HEK293T (cell line): ENCODE data around the gene CX3CL1.

Source experiments
- CTCF ChIA-PET: fragments of 350-600 bp; formaldehyde crosslinking; extraction: SDS; loops from one replicate; lab custom pipeline; 2021; ENCODE audit warnings: antibody characterized with exemption, inconsistent platforms; lab: Yijun Ruan, JAX
- POLR2A ChIA-PET: fragments of 350-600 bp; formaldehyde crosslinking; extraction: SDS; loops from one replicate; lab custom pipeline; 2020; ENCODE audit warnings: antibody characterized with exemption, inconsistent platforms; lab: Yijun Ruan, JAX
- DNase-seq: peaks from one replicate; pipeline ENCODE4 v3.0.0; 2012; ENCODE audit warnings: mixed read lengths; ENCODE audit errors: extremely low spot score
- ARNT ChIP-seq: fragments of 450-650 bp; IDR thresholded peaks from 2 replicates; pipeline ENCODE4 v1.6.1; 2017; ENCODE audit warnings: mild to moderate bottlenecking
- BHLHE40 ChIP-seq: fragments of 450-650 bp; IDR thresholded peaks from 2 replicates; pipeline ENCODE4 v1.6.1; 2016; ENCODE audit warnings: mild to moderate bottlenecking, moderate library complexity, borderline replicate concordance
- CTBP1 ChIP-seq: fragments of 450-650 bp; IDR thresholded peaks from 2 replicates; pipeline ENCODE4 v1.6.1; 2016; ENCODE audit warnings: borderline replicate concordance
- ELF4 ChIP-seq: fragments of 450-650 bp; IDR thresholded peaks from 2 replicates; pipeline ENCODE4 v1.6.1; 2017; ENCODE audit warnings: antibody characterized with exemption
- FOXA1 ChIP-seq: fragments of 450-650 bp; IDR thresholded peaks from 2 replicates; pipeline ENCODE4 v1.6.1; 2016; ENCODE audit warnings: mild to moderate bottlenecking
- FOXK2 ChIP-seq: fragments of 450-650 bp; IDR thresholded peaks from 2 replicates; pipeline ENCODE4 v1.6.1; 2016; ENCODE audit warnings: mild to moderate bottlenecking
- FOXM1 ChIP-seq: fragments of 450-650 bp; IDR thresholded peaks from 2 replicates; pipeline ENCODE4 v1.6.1; 2017; ENCODE audit warnings: mild to moderate bottlenecking, borderline replicate concordance
- HDGF ChIP-seq: fragments of 450-650 bp; IDR thresholded peaks from 2 replicates; pipeline ENCODE4 v1.6.1; 2017; ENCODE audit warnings: antibody characterized with exemption, borderline replicate concordance
- L3MBTL2 ChIP-seq: fragments of 450-650 bp; conservative IDR thresholded peaks from 2 replicates; pipeline ENCODE4 v1.6.1; 2016; ENCODE audit warnings: mild to moderate bottlenecking
- LEF1 ChIP-seq: fragments of 450-650 bp; IDR thresholded peaks from 2 replicates; pipeline ENCODE4 v1.6.1; 2017; ENCODE audit warnings: mild to moderate bottlenecking, borderline replicate concordance
- NFRKB ChIP-seq: fragments of 450-650 bp; IDR thresholded peaks from 2 replicates; pipeline ENCODE4 v1.6.1; 2016; ENCODE audit warnings: mild to moderate bottlenecking, moderate library complexity
- SP1 ChIP-seq: fragments of 450-650 bp; IDR thresholded peaks from 2 replicates; pipeline ENCODE4 v1.6.1; 2017
- SUZ12 ChIP-seq: fragments of 450-650 bp; IDR thresholded peaks from 2 replicates; pipeline ENCODE4 v1.6.1; 2016; ENCODE audit warnings: mild to moderate bottlenecking
- TARDBP ChIP-seq: fragments of 450-650 bp; IDR thresholded peaks from 2 replicates; pipeline ENCODE4 v1.6.1; 2016
- ZNF384 ChIP-seq: fragments of 450-650 bp; IDR thresholded peaks from 2 replicates; pipeline ENCODE4 v1.6.1; 2016
- TF ChIP-seq, protein P1 (sequence below): fragments of 450-650 bp; IDR thresholded peaks from 2 replicates; pipeline ENCODE4 v1.6.1; 2016

CX3CL1 gene

DNA sequence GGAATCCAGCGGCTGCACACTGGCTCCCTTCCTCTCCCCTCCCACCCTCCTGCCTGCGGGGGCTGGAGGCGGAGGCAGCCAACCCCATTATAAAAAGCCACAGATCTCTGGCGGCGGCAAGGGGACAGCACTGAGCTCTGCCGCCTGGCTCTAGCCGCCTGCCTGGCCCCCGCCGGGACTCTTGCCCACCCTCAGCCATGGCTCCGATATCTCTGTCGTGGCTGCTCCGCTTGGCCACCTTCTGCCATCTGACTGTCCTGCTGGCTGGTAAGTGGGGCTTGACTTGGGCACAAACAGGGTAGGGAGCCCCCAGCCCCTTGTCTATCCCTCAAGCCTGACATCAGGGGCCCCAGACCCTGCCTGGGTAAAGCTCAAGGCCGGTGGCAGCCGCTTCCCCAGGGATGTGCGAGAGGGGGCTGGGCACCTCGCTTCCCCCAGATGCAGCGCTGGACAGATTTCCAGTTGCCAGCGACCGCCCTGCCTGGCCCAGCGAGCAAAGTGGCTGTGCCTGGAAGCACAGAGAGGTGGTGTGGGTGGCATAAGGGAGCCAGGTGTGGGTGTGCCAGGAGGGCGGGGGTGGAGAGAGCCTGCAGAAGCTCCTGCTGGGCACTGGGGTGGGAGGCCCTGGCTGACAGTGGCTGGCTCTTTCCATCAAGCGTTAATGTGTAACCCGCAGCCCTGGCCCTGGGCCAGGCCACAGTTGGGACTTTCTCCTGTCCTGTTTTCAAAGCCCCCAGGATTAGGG, at the start of gene CX3CL1:
CX3CL1 (plus strand) TSS at position 119 of the 745 bp plus-strand sequence; CDS start at position 198, 79 bp downstream.
- DNase-seq: no peak
- CTCF ChIA-PET: no interaction called here
- TF ChIP-seq FOXM1 (no peak), SP1 (no peak), NFRKB (no peak)
- POLR2A ChIA-PET: no interaction called here

GRCh38 chr16:57324749-57325148, 47.5 kb upstream of the CX3CL1 start:
- DNase-seq: no peak
- no peak for TF ChIP-seq FOXK2
- no peak for TF ChIP-seq SP1
- no peak for TF ChIP-seq ELF4
- TF ChIP-seq, protein P1, sequence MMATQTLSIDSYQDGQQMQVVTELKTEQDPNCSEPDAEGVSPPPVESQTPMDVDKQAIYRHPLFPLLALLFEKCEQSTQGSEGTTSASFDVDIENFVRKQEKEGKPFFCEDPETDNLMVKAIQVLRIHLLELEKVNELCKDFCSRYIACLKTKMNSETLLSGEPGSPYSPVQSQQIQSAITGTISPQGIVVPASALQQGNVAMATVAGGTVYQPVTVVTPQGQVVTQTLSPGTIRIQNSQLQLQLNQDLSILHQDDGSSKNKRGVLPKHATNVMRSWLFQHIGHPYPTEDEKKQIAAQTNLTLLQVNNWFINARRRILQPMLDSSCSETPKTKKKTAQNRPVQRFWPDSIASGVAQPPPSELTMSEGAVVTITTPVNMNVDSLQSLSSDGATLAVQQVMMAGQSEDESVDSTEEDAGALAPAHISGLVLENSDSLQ: no peak
- no peak for TF ChIP-seq FOXA1
- TF ChIP-seq L3MBTL2: no peak
- TF ChIP-seq CTBP1: no peak
- no peak for TF ChIP-seq TARDBP
- no peak for TF ChIP-seq SUZ12
- no peak for TF ChIP-seq ZNF384
- no peak for TF ChIP-seq BHLHE40
- no peak for TF ChIP-seq HDGF
- no peak for TF ChIP-seq FOXM1
- TF ChIP-seq NFRKB: no peak
- TF ChIP-seq ARNT: no peak
- TF ChIP-seq LEF1: no peak
- CTCF ChIA-PET: no interaction called here
- POLR2A ChIA-PET: no interaction called here

DNA sequence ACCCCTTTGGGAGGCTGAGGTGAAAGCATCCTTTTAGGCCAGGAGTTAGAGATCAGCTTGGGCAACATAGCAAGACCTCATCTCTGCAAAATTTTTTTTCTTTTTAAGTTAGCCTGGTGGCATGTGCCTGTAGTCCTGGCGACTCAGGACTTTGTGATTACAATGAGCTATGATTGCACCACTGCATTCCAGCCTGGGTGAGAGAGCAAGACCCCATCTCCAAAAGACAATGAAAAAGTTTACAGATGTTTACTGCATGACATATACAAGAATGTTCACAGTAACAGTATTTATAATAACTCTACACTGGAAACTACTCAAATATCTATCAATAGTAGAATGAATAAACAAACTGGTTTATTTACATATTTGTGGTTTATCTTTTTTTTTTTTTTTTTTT, 46.8 kb upstream of the CX3CL1 start:
- ChIA-PET CTCF (no interaction called here), POLR2A (no interaction called here)
- no peak for DNase-seq

DNA sequence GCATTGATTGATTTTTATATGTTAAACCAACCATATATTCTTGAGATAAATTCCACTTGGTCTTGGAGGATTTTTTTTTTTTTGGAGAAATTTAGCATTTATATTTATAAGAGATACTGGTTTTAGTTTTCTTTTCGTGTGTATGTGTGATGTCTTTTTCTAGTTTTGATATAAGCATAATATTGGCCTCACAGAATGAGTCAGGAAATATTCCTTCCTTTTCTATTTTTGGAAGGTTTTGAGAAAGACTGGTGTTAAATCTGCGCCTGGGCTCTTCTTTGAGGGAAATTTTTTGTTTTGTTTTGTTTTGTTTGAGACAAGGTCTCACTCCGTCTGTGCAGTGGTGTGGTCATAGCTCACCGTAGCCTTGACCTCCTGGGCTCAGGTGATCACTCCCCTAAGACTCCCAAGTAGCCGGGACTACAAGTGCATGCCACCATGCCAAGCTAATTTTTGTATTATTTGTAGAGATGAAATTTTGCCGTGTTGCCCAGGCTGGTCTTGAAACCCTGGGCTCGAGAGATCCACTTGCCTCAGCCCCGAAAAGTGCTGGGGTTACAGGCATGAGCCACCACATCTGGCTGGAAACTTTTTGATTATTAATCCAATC, 42.5 kb upstream of the CX3CL1 start:
- TF ChIP-seq SUZ12: no peak
- no peak for TF ChIP-seq NFRKB
- CTCF ChIA-PET: no interaction called here
- POLR2A ChIA-PET: no interaction called here
- DNase-seq: no peak

More for the DNA sequence above, 46.8 kb upstream of the CX3CL1 start:
- TF ChIP-seq BHLHE40: no peak

GRCh38 chr16:57331355-57331754, 40.9 kb upstream of the CX3CL1 start:
- no peak for DNase-seq
- POLR2A ChIA-PET: no interaction called here
- CTCF ChIA-PET: no interaction called here
- TF ChIP-seq FOXK2: no peak
- no peak for TF ChIP-seq TARDBP
- no peak for TF ChIP-seq LEF1
- TF ChIP-seq, protein P1: no peak
- TF ChIP-seq ARNT: no peak
- no peak for TF ChIP-seq SUZ12
- no peak for TF ChIP-seq FOXM1
- no peak for TF ChIP-seq ZNF384
- no peak for TF ChIP-seq BHLHE40
- TF ChIP-seq SP1: no peak

- POLR2A ChIA-PET: no interaction called here
- CTCF ChIA-PET: no interaction called here
- DNase-seq: no peak
- TF ChIP-seq HDGF (no peak), FOXM1 (no peak), ZNF384 (no peak), SUZ12 (no peak), FOXK2 (no peak), FOXA1 (no peak), SP1 (no peak), NFRKB (no peak), LEF1 (no peak), CTBP1 (no peak)
- TF ChIP-seq, protein P1: no peak
Measured at GRCh38 chr16:57333402-57333801, 38.9 kb upstream of the CX3CL1 start.

DNA sequence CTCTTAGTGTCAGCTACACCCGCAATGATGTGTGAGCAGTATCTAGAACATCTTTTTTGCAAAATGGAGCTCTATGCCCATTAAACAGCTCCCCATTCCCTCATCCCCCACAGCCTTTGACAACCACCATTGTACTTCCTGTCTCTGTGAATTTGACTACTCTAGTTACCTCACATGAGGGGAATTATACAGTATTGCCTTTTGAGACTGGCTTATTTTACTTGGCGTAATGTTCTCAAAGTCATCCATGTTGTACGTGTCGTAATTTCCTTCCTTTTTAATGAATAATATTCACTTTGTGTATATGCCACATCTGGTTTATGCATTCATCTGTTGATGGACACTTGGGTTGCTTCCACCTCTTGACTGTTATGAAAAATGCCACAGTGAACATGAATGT, 36.9 kb upstream of the CX3CL1 start:
- TF ChIP-seq, protein P1: no peak
- TF ChIP-seq ELF4: no peak
- ChIA-PET CTCF (interaction anchor here (0.6 kb wide), 1 partner anchor 14 kb away, joined by 6 read pairs; no protein-coding TSS in a partner anchor), POLR2A (interaction anchor here (1.6 kb wide), 1 partner anchor 82 kb away, joined by 6 read pairs; no protein-coding TSS in a partner anchor)
- no peak for DNase-seq
